Measurements from ENCODE around the gene APOF.
"Not testable (repeated sequence)": the region's sequence is repeated elsewhere in the genome, so short reads cannot be mapped to it uniquely, and the experiment has no call there.

The APOF gene, protein sequence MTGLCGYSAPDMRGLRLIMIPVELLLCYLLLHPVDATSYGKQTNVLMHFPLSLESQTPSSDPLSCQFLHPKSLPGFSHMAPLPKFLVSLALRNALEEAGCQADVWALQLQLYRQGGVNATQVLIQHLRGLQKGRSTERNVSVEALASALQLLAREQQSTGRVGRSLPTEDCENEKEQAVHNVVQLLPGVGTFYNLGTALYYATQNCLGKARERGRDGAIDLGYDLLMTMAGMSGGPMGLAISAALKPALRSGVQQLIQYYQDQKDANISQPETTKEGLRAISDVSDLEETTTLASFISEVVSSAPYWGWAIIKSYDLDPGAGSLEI

DNA sequence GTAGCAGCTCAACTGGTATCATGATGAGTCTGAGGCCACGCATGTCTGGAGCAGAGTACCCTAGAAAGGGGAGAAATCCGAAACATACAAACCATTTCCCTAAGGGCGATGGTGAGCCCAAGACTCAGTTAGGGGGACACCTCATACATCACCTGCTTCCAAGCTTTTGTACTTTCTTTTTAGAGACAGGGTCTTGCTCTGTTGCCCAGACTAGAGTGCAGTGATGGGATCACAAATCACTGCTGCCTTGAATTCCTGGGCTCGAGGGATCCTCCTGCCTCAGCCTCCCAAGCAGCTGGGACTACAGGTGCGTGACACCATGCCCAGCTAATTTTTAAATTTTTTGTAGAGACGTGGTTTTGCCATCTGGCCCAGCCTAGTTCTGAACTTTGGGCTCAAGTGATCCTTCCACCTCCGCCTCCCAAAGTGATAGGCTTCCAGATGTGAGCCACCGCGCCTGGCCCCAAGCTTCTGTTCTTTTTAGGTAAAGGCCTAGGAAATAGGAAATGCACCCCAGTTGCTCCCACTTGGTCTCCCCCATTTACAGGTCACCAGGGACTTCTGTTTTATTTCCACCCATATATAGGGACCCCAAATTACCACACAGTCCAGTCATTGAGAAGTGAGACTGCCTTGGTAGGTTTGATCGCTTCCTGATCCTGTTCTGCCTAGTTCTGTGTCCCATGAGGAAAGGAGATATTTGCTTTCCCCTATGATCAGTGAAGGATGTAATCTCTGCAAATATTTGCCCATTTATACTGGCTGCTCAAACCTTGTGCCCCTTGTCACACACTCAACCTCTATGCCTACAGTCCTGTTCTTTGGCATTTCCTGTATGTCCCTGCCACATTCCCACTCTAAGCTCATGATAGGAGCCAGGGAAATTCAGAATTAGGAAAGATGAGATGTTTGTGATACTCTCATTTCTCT is at the start of gene APOF:
APOF (minus strand) TSS at position 728 of the 930 bp plus-strand sequence; CDS start at position 616, 112 bp downstream.
- DNase-seq: no peak

- no peak for DNase-seq
Observed at GRCh38 chr12:56411781-56412639, 49.4 kb upstream of the APOF start.

GRCh38 chr12:56410768-56411167 is 48.1 kb upstream of the APOF start:
- no peak for DNase-seq

DNA sequence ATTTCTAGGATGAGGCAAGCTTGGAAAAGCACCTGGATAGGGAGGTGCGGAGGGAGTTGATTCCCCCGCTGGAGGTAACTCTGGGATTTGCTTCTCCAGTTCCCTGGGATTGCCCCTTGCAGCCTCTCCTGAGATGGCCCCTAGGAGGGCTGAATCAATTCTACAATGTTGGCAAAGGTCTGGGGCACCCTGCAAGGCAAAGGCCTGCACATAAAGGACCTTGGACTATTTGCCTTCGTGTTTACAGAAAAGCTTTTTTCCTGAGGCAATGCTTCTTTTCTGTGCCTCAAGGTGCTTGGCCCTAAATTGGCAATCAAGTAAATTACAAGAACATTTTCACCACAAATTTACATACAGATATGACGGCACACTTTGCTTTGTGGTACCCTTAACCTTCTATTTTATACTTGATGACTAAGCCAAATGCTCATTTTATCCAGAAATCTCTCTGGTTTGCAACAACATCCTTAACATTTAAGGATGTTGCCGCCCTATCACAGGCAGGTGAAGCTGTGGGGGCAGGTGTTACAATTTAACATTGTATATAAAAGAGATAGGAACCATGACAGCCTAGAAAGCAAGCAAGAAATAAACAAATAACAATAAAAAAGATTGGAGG is 46.3 kb upstream of the APOF start:
- no peak for DNase-seq

GRCh38 chr12:56404227-56404626 is 41.6 kb upstream of the APOF start:
- not testable (repeated sequence) for DNase-seq

DNA sequence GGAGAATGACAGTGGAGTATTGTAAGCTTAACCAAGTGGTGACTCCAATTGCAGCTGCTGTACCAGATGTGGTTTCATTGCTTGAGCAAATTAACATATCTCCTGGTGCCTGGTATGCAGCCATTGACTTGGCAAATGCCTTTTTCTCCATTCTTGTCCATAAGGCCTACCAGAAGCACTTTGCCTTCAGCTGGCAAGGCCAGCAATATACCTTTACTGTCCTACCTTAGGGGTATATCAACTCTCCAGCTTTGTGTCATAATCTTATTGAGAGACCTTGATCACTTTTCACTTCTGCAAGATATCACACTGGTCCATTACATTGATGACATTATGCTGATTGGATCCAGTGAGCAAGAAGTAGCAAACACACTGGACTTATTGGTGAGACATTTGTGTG is 39.0 kb upstream of the APOF start:
- DNase-seq: not testable (repeated sequence)

DNA sequence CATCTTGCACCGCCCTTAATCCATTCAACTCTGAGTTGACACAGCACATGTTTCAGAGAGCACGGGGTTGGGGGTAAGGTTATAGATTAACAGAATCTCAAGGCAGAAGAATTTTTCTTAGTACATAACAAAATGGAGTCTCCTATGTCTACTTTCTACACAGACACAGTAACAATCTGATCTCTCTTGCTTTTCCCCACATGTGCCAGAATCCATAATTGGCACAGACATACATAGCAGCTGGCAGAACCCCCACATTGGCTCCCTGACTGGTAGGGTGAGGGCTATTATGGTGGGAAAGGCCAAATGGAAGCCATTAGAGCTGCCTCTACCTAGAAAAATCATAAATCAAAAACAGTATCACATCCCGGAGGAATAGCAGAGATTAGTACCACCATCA is 38.5 kb upstream of the APOF start:
- not testable (repeated sequence) for DNase-seq

GRCh38 chr12:56399466-56399865 is 36.8 kb upstream of the APOF start:
- not testable (repeated sequence) for DNase-seq

DNA sequence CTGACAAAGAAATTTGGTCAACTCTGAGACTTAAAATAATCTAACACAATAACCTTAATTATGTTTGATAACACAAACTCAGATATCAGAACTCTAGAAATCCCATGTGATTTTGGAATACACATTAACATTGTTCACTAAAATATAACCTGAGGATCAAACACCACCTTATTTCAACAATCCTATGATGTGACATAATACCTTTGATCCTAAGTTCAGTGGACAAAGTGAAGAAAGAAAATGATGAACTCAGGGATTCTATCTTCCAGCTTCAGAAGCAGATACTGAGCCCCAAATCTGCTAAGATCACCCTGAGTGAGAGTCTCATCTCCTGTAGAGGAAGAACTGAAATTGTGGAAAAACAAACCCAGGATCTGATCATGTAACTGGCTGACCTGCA is 35.7 kb upstream of the APOF start:
- no peak for DNase-seq

- DNase-seq: no peak
Observed at GRCh38 chr12:56392331-56392730, 29.7 kb upstream of the APOF start.

DNA sequence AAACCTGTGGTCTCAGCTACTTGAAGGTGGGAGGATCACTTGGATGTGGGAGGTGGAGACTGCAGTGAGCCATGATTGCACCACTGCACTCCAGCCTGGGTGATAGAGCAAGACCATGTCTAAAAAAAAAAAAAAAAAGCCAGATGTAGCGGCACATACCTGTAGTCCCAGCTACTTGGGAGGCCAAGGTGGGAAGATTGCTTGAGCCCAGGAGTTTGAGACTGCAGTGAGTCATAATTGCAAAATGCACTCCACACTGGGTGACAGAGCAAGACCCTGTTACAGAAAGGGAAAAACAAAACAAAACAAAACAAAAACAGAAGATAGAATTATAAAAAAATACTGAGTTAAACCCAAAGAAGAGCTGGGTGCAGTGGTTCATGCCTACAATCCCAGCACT is 29.1 kb upstream of the APOF start:
- DNase-seq: no peak

- DNase-seq: no peak
Observed at GRCh38 chr12:56389412-56389811, 26.8 kb upstream of the APOF start.

DNA sequence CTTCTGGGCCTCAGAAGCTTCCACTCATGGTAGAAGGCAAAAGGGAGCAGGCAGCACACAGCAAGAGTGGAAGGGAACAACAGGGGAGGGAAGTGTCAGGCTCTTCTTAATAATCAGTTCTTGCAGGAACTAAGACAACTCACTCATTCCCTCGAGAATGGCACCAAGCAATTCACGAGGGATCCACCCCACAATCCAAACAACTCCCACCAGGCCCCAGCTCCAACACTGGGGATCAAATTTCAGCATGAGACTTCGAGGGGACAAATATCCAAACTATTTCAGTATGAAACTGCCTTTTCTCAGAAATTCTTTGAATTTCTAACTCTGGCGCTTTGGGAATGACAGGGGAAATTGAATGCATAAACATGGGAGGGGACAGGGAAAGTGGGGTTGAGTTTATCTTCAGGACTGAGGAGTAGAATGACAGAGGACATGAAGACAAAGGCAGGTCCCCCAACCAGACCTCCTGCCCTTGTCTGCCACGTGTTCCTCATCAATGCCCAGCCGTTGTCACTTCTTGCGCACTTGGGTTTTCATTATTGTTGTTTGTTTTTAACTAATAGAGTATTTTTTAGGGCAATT is 24.6 kb upstream of the APOF start:
- DNase-seq: no peak

DNA sequence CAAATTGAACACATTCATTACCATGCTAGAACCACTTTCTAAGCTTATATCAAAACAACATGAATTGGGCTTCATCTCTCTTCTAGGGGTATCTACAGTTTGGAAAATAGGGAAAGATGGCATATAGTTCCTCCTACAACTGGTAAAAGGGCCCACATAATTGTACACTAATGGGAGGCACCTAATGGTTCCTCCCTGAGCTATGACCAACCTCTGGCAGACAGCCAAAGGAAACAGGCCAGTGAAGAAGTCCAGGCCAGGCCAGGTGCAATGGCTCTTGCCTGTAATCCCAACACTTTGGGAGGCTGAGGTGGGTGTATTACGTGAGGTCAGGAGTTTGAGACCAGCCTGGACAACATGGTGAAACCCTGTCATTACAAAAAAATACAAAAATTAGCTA is 23.2 kb upstream of the APOF start:
- DNase-seq: no peak

- DNase-seq: no peak
Observed at GRCh38 chr12:56382611-56383010, 20.0 kb upstream of the APOF start.

GRCh38 chr12:56377989-56378316 is 15.3 kb upstream of the APOF start:
- no peak for DNase-seq

DNA sequence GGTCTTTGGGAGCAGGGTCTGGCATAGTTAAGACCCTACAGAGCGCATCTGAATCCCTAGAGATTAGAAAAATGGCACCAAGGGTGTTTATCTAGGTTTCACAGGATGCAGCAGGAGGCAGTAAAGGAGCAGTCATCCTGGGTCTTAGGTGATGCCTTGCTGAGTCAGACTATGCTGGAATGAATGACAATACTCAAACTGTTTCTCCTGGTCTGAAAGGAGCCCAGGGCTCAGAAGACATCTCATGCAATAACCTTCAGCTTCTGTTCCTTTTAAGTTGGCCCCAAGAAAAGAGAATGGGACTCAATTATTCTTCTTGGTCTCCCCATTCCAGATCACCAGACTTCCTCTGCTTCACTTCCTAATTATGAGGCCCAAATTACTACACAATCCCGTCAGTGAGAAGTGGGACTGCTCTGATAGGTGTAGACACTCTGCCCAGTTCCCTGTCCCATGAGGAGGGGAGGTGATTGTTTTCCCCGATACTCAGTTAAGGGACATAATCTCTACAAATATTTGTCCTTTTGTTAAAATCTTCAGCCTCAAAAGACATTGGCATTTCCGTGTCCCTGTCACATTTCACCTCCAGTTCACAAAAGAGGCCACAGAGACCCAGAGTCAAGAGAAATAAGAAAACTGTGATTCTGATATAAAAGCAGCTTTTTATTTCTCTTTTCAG is 14.8 kb upstream of the APOF start:
- DNase-seq: peak; percentile 20

- no peak for DNase-seq
Observed at GRCh38 chr12:56375598-56376434, 13.2 kb upstream of the APOF start.

DNA sequence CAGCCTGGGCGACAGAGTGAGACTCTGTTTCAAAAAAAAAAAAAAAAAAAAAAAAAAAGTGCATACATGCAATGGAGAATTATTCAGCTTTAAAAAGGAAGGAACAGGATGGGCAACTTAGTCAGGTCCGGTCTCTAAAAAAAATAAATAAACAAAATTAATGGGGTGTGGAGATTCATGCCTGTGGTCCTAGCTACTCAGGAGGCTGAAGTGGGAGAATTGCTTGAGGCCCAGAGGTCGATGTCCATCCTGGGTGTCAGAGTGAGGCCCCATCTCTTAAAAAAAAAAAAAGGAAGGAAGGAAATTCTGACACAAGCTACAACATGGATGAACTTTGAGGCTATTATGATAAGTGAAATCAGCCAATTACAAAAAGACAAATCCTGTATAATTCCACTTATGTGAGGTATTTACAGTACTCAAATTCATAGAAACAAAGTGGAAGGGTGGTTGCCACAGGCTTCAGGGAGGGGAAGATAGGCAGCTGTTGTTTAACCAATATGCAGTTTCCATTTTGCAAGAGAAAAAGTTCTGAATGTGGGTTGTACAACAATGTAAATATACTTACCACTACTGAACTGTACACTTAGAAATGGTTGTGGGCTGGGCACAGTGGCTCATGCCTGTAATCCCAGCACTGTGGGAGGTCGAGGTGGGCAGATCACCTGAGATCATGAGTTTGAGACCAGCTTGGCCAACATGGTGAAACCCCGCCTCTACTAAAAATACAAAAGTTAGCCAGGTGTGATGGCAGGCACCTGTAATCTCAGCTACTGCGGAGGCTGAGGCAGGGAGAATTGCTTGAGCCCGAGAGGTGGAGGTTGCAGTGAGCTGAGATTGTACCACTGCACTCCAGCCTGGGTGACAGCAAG is 12.3 kb upstream of the APOF start:
- no peak for DNase-seq

- no peak for DNase-seq
Observed at GRCh38 chr12:56373515-56373914, 10.9 kb upstream of the APOF start.

All from activated CD4-positive, alpha-beta T cell treated with anti-CD3 and anti-CD28 coated beads, Interleukin-2, amount 50 U/mL, for 16 hours (primary cell).